ENCODE data around the gene UPF1. TPM values are rescaled to one million over a fixed set of nuclear protein-coding genes. Genes with fewer than 3 reads are reported as not detected.

The UPF1 gene
- total and polyA plus RNA-seq, 2 of the 13 experiments (the other 11 are each of a cell fraction or from before 2014, with no cell fraction given), result 16.9 to 41.8 TPM

GRCh38 chr19:18866800-18867123 is 35.0 kb downstream of the UPF1 start:
- Histone ChIP-seq H3K36me3 (replicated peaks in 1 of 2; ENCODE audit: control insufficient read depth in 1 of 2, insufficient read depth in 2 of 2, low read length in 2 of 2) (peaks cover 32 to 57% of the 10 kb centered on the region in 2 experiments; a peak in 4 of 5 replicates), H3K4me2 (ENCODE audit: low read depth, low read length) (no peak overlapping the region), H4K20me1 (ENCODE audit: insufficient read depth, low read length) (no peaks in the 10 kb centered on the region), H2AFZ (ENCODE audit: low read length) (no peak overlapping the region), H3K9me3 (ENCODE audit: low read length) (no peaks in the 10 kb centered on the region), H3K4me3 (replicated peaks in 1 of 3; ENCODE audit: insufficient read depth in 1 of 3, low read depth in 2 of 3, low read length in 3 of 3) (no peak overlapping the region), H3K27me3 (ENCODE audit: control insufficient read depth in 1 of 2, insufficient read depth in 2 of 2, low read length in 2 of 2) (no peaks in the 10 kb centered on the region), H3K27ac (ENCODE audit: extremely low read length, insufficient read depth, low read length) (no peak overlapping the region), H3K79me2 (ENCODE audit: insufficient read depth, low read length) (no peaks in the 10 kb centered on the region), H3K4me1 (ENCODE audit: insufficient read depth, low read length) (peaks cover 12% of the 10 kb centered on the region), H3K9ac (ENCODE audit: insufficient read depth, low read depth, low read length) (no peak overlapping the region)
- BruUV-seq (replicated peaks), result TSS peak; percentile 49
- intact Hi-C loops (cut with micrococcal nuclease; ENCODE audit: unreplicated experiment), result no loop called here
- 0 out of 2 replicates have a peak, but pooled peaks have one; percentile 23 for TF ChIP-seq SP4 (CRISPR knock-in tag; IDR thresholded peaks at IDR 0.05)
- peak; percentile 67 for TF ChIP-seq AGO2 (optimal IDR thresholded peaks at IDR 0.05; ENCODE audit: low read depth, low read length)
- no peak for TF ChIP-seq SOX13 (IDR thresholded peaks at IDR 0.05)
- TF ChIP-seq SOX13 (CRISPR knock-in tag; conservative IDR thresholded peaks at IDR 0.05 in 1 of 2, IDR thresholded peaks at IDR 0.05 in 1 of 2), result 0 out of 4 replicates have a peak, but pooled peaks of 1 of the 2 experiments have one; percentile 45
- TF ChIP-seq ZBTB43 (CRISPR knock-in tag; conservative IDR thresholded peaks at IDR 0.05), result no peak
- TF ChIP-seq CEBPZ (IDR thresholded peaks at IDR 0.05; ENCODE audit: low read length), result no peak
- no peak for TF ChIP-seq ISL2 (CRISPR knock-in tag; IDR thresholded peaks at IDR 0.05)
- peak; percentile 2; the same call in 1 of the 2 replicates for TF ChIP-seq KDM2A (CRISPR knock-in tag; IDR thresholded peaks at IDR 0.05; ENCODE audit: borderline replicate concordance, low read depth)
- no peak for ATAC-seq
- FAIRE-seq, result no peak
- in situ Hi-C loops (cut with HindIII; ENCODE audit: extremely low pct_ligation_motif_present, low pct_unique_long_range_greater_than_20kb), result no loop called here
- 92% methylated on average over 17 of the region's 17 CpGs for WGBS (ENCODE audit: low lambda C conversion rate)
- ChIA-PET POLR2A (no interaction called here), CTCF (ENCODE audit: low intra/inter-chr PET ratio, low total read pairs) (interaction anchor here (0.8 to 1.7 kb wide), 2 partner anchors 85 to 120 kb away, joined by 3 to 6 read pairs; no protein-coding TSS in a partner anchor)
- no peak for DNase-seq (ENCODE audit: low spot score)

All from HepG2 (cell line).